SU-DHL-6 (cell line): ENCODE measurements around the gene ASPRV1.

ENCODE experiments used
- H2AFZ ChIP-seq: fragments of 200-600 bp; sonication (generic); 2 replicates; pipeline ENCODE4 v1.6.1; 2014; ENCODE audit warnings: low read depth, mild to moderate bottlenecking, moderate library complexity, mixed read lengths, antibody characterized with exemption, low read length; ENCODE audit not compliant: severe bottlenecking
- H3F3A ChIP-seq: fragments of 200-600 bp; shearing (Covaris generic); 2 replicates; pipeline ENCODE4 v1.6.0; 2016; ENCODE audit warnings: antibody characterized with exemption, mild to moderate bottlenecking; ENCODE audit not compliant: insufficient read depth
- H3K27ac ChIP-seq: fragments of 200-600 bp; sonication (generic); 2 replicates; pipeline ENCODE4 v1.5.1; 2016; ENCODE audit warnings: low read depth, mild to moderate bottlenecking, low read length, moderate library complexity, mixed read lengths
- H3K27me3 ChIP-seq: fragments of 200-600 bp; sonication (generic), shearing (Covaris generic); 2 replicates; pipeline ENCODE4 v1.6.0; 2014; ENCODE audit warnings: mild to moderate bottlenecking, low read length
- H3K36me3 ChIP-seq: fragments of 200-600 bp; sonication (generic); 2 replicates; pipeline ENCODE4 v1.6.1; 2014; ENCODE audit warnings: mild to moderate bottlenecking, low read length, mixed read lengths
- H3K4me2 ChIP-seq: fragments of 300-600, 200-600 bp; shearing (Covaris generic), sonication (generic); 2 replicates; pipeline ENCODE4 v1.6.0; 2014; ENCODE audit warnings: low read length, low read depth, mild to moderate bottlenecking; ENCODE audit not compliant: poor library complexity, severe bottlenecking
- H3K4me3 ChIP-seq: fragments of 200-600 bp; sonication (generic); 2 replicates; pipeline ENCODE4 v1.5.1; 2014; ENCODE audit warnings: antibody characterized with exemption, low read length, mild to moderate bottlenecking, mixed read lengths; ENCODE audit not compliant: insufficient read depth, poor library complexity, severe bottlenecking
- H3K79me2 ChIP-seq: fragments of 200-600 bp; sonication (generic); 2 replicates; pipeline ENCODE4 v1.6.1; 2014; ENCODE audit warnings: mild to moderate bottlenecking, low read length, moderate library complexity; ENCODE audit not compliant: insufficient read depth
- H3K9ac ChIP-seq: fragments of 200-600 bp; sonication (generic); 2 replicates; pipeline ENCODE4 v1.7.0; 2014; ENCODE audit warnings: mild to moderate bottlenecking, low read length
- H3K9me2 ChIP-seq: fragments of 200-600 bp; sonication (generic); replicated peaks from 2 replicates; pipeline ENCODE4 v1.6.1; 2014; ENCODE audit warnings: low read length; ENCODE audit not compliant: insufficient read depth
- H3K9me3 ChIP-seq: fragments of 200-600 bp; sonication (generic); 2 replicates; pipeline ENCODE4 v1.6.1; 2014; ENCODE audit warnings: low read length, mixed read lengths; ENCODE audit not compliant: insufficient read depth
- H4K20me1 ChIP-seq: fragments of 200-600 bp; sonication (generic); 2 replicates; pipeline ENCODE4 v1.6.1; 2014; ENCODE audit warnings: low read depth, mild to moderate bottlenecking, antibody characterized with exemption, low read length, moderate library complexity, mixed read lengths
- EZH2phosphoT487 ChIP-seq: fragments of 200-600 bp; sonication (generic), shearing (Covaris generic); conservative IDR thresholded peaks from 2 replicates; pipeline ENCODE4 v1.6.1; 2018; ENCODE audit warnings: mild to moderate bottlenecking, antibody characterized with exemption, low read length, moderate library complexity, mixed read lengths
- TF ChIP-seq, protein P1 (sequence below): fragments of 200-600 bp; sonication (generic); IDR thresholded peaks from one replicate; pipeline ENCODE4 v1.5.1; 2017; ENCODE audit warnings: antibody characterized with exemption, mild to moderate bottlenecking, low read length, moderate library complexity; ENCODE audit not compliant: insufficient read depth, poor library complexity, severe bottlenecking

The ASPRV1 gene

DNA sequence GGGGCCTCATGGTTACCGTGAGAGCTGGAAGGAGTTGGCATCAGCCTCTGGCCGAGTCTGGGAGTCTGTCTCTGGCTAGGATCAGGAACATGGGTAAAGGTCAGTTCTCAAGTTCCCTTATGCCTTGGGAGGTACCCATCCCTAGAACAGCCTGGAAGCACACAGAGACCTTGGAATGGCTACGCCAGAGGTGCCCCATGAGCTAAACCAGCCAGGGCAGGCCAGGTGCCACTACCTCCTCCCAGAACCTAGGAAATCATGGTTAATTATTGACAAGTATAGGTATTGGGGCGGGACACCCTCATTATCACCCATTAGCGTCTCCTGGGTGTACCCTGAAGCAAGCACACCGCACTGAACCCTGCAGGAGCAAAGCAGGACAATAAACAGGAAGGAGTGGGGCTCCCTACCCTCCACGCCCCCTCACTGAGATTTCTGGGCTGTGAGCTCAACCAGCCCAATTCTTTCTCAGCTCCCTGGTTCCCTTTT is 3.0 kb upstream of the ASPRV1 start:
- Histone ChIP-seq H4K20me1 (no peaks in the 10 kb centered on the region), H3K36me3 (no peaks in the 10 kb centered on the region), H3K79me2 (no peaks in the 10 kb centered on the region), H3K4me3 (no peak overlapping the region), H3K27me3 (no peaks in the 10 kb centered on the region), H3K9me2 (no peaks in the 10 kb centered on the region), H3K9ac (no peak overlapping the region), H2AFZ (no peak overlapping the region), H3K27ac (no peak overlapping the region), H3F3A (no peaks in the 10 kb centered on the region), H3K4me2 (no peak overlapping the region), H3K9me3 (no peaks in the 10 kb centered on the region)
- no peak for TF ChIP-seq EZH2phosphoT487
- TF ChIP-seq, protein P1, sequence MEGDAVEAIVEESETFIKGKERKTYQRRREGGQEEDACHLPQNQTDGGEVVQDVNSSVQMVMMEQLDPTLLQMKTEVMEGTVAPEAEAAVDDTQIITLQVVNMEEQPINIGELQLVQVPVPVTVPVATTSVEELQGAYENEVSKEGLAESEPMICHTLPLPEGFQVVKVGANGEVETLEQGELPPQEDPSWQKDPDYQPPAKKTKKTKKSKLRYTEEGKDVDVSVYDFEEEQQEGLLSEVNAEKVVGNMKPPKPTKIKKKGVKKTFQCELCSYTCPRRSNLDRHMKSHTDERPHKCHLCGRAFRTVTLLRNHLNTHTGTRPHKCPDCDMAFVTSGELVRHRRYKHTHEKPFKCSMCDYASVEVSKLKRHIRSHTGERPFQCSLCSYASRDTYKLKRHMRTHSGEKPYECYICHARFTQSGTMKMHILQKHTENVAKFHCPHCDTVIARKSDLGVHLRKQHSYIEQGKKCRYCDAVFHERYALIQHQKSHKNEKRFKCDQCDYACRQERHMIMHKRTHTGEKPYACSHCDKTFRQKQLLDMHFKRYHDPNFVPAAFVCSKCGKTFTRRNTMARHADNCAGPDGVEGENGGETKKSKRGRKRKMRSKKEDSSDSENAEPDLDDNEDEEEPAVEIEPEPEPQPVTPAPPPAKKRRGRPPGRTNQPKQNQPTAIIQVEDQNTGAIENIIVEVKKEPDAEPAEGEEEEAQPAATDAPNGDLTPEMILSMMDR: no peak

DNA sequence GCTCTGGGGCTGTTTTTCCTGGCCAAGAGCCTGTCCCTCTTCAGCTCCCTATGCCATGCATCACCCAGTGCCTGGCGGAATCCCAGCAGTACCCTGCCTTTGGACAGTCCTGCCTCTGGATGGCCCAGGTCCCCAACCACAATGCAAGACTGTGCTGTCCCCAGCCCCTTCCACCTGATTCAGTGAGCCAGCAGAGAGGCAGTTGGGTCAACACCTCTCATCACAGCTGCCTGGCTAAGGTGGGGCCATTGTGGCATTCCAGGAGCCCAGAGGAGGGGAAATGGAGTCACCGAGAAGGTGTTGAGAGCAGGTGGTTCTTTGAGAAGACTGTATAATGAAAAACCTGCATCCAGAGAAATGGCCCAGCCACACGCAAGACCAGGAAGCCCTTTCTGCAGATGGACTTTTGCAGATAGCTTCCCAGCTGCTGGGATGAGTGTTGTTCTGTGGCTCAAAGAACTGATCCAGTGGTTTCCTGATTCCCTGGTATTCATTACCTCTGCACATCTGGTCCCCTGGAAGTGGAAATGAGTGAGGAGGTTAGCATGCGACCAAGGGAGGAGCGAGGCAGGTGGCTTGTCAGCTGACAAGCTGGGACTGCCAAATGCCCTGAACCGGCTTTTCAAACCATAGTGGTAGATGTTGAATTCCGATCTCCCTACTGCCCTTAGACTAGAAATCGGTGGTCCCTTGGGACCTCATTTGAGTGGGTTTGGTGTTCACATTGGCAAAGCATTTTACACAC is 1.7 kb upstream of the ASPRV1 start:
- H3K9me2 ChIP-seq: no peaks in the 10 kb centered on the region
- H3K36me3 ChIP-seq: no peaks in the 10 kb centered on the region
- H3K79me2 ChIP-seq: no peaks in the 10 kb centered on the region
- no peak overlapping the region for H3K9ac ChIP-seq
- no peaks in the 10 kb centered on the region for H3F3A ChIP-seq
- no peaks in the 10 kb centered on the region for H4K20me1 ChIP-seq
- no peak overlapping the region for H3K4me2 ChIP-seq
- no peaks in the 10 kb centered on the region for H3K9me3 ChIP-seq
- H3K27ac ChIP-seq: no peak overlapping the region
- no peak overlapping the region for H2AFZ ChIP-seq
- TF ChIP-seq, protein P1: no peak
- TF ChIP-seq EZH2phosphoT487: no peak
- no peak overlapping the region for H3K4me3 ChIP-seq
- H3K27me3 ChIP-seq: no peaks in the 10 kb centered on the region

DNA sequence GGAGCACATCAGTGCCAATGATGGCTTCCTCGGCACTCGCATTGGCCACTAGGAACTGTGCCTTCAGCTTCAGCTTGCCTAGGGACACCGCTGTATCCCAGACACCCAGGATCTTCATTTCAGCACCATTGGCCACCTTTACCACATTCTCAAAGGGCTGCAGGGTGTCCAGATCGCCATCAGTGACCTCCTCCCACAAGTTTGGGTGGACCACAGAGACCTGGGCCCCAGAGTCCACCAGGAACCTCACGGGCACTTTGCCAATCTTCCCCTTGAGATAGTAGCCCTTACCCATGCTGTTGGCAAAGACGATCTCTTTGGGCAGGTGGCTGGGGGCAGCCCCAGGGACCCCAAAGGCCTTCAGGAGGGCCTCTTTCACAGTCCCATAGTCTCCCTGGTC is 610 bp downstream of the ASPRV1 start:
- no peak overlapping the region for H2AFZ ChIP-seq
- H3F3A ChIP-seq: no peaks in the 10 kb centered on the region
- no peak overlapping the region for H3K9ac ChIP-seq
- H4K20me1 ChIP-seq: no peaks in the 10 kb centered on the region
- no peaks in the 10 kb centered on the region for H3K36me3 ChIP-seq
- no peaks in the 10 kb centered on the region for H3K79me2 ChIP-seq
- no peak overlapping the region for H3K27ac ChIP-seq
- TF ChIP-seq, protein P1: no peak
- TF ChIP-seq EZH2phosphoT487: no peak
- no peaks in the 10 kb centered on the region for H3K9me3 ChIP-seq
- no peaks in the 10 kb centered on the region for H3K9me2 ChIP-seq
- H3K4me3 ChIP-seq: no peak overlapping the region
- no peaks in the 10 kb centered on the region for H3K27me3 ChIP-seq
- H3K4me2 ChIP-seq: no peak overlapping the region
